Central memory CD8-positive, alpha-beta T cell (primary cell): ENCODE measurements around the gene KDM4B.

Experiments
- ATAC-seq: fragments of 150-1000 bp; cut with Tn5 transposase; replicated peaks from 2 replicates; pipeline ENCODE4 v1.10.0; 2022; ENCODE audit warnings: mild to moderate bottlenecking, moderate FRiP score, moderate number of reproducible peaks; ENCODE audit not compliant: poor library complexity, severe bottlenecking; ENCODE audit errors: extremely low read depth
- DNase-seq, 2 donors: peaks; one replicate each; pipeline ENCODE4 v3.0.0; 2021; ENCODE audit warnings: low spot score in 2 of 2
- H3K27ac Mint-ChIP-seq: one replicate; pipeline ENCODE4 v1.8.0; 2022; ENCODE audit warnings: low read depth, mild to moderate bottlenecking, moderate library complexity, mixed read lengths
- H3K27me3 Mint-ChIP-seq: one replicate; pipeline ENCODE4 v1.8.0; 2022; ENCODE audit warnings: mixed read lengths
- H3K36me3 Mint-ChIP-seq: one replicate; pipeline ENCODE4 v1.8.0; 2022; ENCODE audit warnings: mild to moderate bottlenecking, moderate library complexity, mixed read lengths; ENCODE audit not compliant: insufficient read depth
- H3K4me1 Mint-ChIP-seq: one replicate; pipeline ENCODE4 v1.8.0; 2022; ENCODE audit warnings: mixed read lengths
- H3K4me3 Mint-ChIP-seq: one replicate; pipeline ENCODE4 v1.8.0; 2022; ENCODE audit warnings: mild to moderate bottlenecking, moderate library complexity, mixed read lengths
- H3K9me3 Mint-ChIP-seq: one replicate; pipeline ENCODE4 v1.8.0; 2022; ENCODE audit warnings: mixed read lengths

Gene KDM4B

GRCh38 chr19:5138606-5139582, 170.0 kb downstream of the KDM4B start:
- Mint-ChIP-seq H3K27me3 (no peaks in the 10 kb centered on the region), H3K27ac (peak overlapping the region; percentile 89), H3K36me3 (peaks cover 19% of the 10 kb centered on the region), H3K4me1 (peaks cover 26% of the 10 kb centered on the region), H3K4me3 (peak overlapping the region; percentile 61), H3K9me3 (no peaks in the 10 kb centered on the region)
- peak; percentile 93 for ATAC-seq
- DNase-seq = peak; percentile 65 to 77

GRCh38 chr19:5139583-5140325, 170.8 kb downstream of the KDM4B start:
- peak overlapping the region; percentile 89 for H3K27ac Mint-ChIP-seq
- ATAC-seq (no peak), DNase-seq (no peak)
- H3K36me3 Mint-ChIP-seq = peaks cover 18% of the 10 kb centered on the region
- peaks cover 26% of the 10 kb centered on the region for H3K4me1 Mint-ChIP-seq
- peak overlapping the region; percentile 61 for H3K4me3 Mint-ChIP-seq
- H3K9me3 Mint-ChIP-seq = no peaks in the 10 kb centered on the region
- H3K27me3 Mint-ChIP-seq = no peaks in the 10 kb centered on the region

- Mint-ChIP-seq H3K27ac (no peak overlapping the region), H3K4me3 (no peak overlapping the region), H3K36me3 (peaks cover 23% of the 10 kb centered on the region), H3K27me3 (no peaks in the 10 kb centered on the region), H3K9me3 (no peaks in the 10 kb centered on the region), H3K4me1 (peaks cover 26% of the 10 kb centered on the region)
- ATAC-seq (no peak), DNase-seq (no peak)
Observed at GRCh38 chr19:5141129-5141849, 172.4 kb downstream of the KDM4B start.

- Mint-ChIP-seq H3K4me1 (peaks cover 23% of the 10 kb centered on the region), H3K9me3 (no peaks in the 10 kb centered on the region), H3K27me3 (no peaks in the 10 kb centered on the region), H3K4me3 (no peak overlapping the region), H3K27ac (no peak overlapping the region), H3K36me3 (peaks cover 27% of the 10 kb centered on the region)
- DNase-seq (no peak), ATAC-seq (no peak)
Observed at GRCh38 chr19:5141850-5142724, 173.2 kb downstream of the KDM4B start.

GRCh38 chr19:5142725-5143097, 173.8 kb downstream of the KDM4B start:
- Mint-ChIP-seq H3K27ac (no peak overlapping the region), H3K9me3 (no peaks in the 10 kb centered on the region), H3K4me3 (no peak overlapping the region), H3K27me3 (no peaks in the 10 kb centered on the region), H3K36me3 (peaks cover 28% of the 10 kb centered on the region), H3K4me1 (peaks cover 20% of the 10 kb centered on the region)
- ATAC-seq = no peak
- DNase-seq = no peak

GRCh38 chr19:5143471-5144411, 174.8 kb downstream of the KDM4B start:
- H3K4me3 Mint-ChIP-seq = no peak overlapping the region

GRCh38 chr19:5144545-5145179, 175.7 kb downstream of the KDM4B start:
- ATAC-seq = no peak
- Mint-ChIP-seq H3K27me3 (no peaks in the 10 kb centered on the region), H3K9me3 (no peaks in the 10 kb centered on the region), H3K4me3 (no peak overlapping the region), H3K4me1 (peaks cover 2% of the 10 kb centered on the region), H3K27ac (no peak overlapping the region), H3K36me3 (peaks cover 21% of the 10 kb centered on the region)
- DNase-seq = no peak

More at GRCh38 chr19:5143471-5144411, 174.8 kb downstream of the KDM4B start:
- H3K4me1 Mint-ChIP-seq = peaks cover 11% of the 10 kb centered on the region
- H3K9me3 Mint-ChIP-seq = no peaks in the 10 kb centered on the region
- no peak for DNase-seq
- H3K27me3 Mint-ChIP-seq = no peaks in the 10 kb centered on the region
- H3K36me3 Mint-ChIP-seq = peaks cover 26% of the 10 kb centered on the region
- no peak for ATAC-seq
- no peak overlapping the region for H3K27ac Mint-ChIP-seq

GRCh38 chr19:5145521-5146511, 176.9 kb downstream of the KDM4B start:
- ATAC-seq (no peak), DNase-seq (no peak)
- Mint-ChIP-seq H3K27me3 (no peaks in the 10 kb centered on the region), H3K9me3 (no peaks in the 10 kb centered on the region), H3K36me3 (peaks cover 19% of the 10 kb centered on the region), H3K4me3 (no peak overlapping the region), H3K4me1 (no peaks in the 10 kb centered on the region), H3K27ac (no peak overlapping the region)

GRCh38 chr19:5147074-5147977, 178.4 kb downstream of the KDM4B start:
- Mint-ChIP-seq H3K36me3 (peaks cover 19% of the 10 kb centered on the region), H3K27me3 (no peaks in the 10 kb centered on the region), H3K4me1 (no peaks in the 10 kb centered on the region), H3K4me3 (no peak overlapping the region), H3K27ac (no peak overlapping the region), H3K9me3 (no peaks in the 10 kb centered on the region)
- ATAC-seq (no peak), DNase-seq (no peak)
